Body of pancreas (tissue), 4 donors: Measurements from ENCODE around the gene KDM4C. TPM values are rescaled to one million over a fixed set of nuclear protein-coding genes. Genes with fewer than 3 reads are reported as not detected.

Experiments used
- ATAC-seq: fragments of 150-250 bp; one replicate; pipeline ENCODE4 v1.9.1; 2016
- DNase-seq, 4 donors: peaks; one replicate each; pipeline ENCODE4 v3.0.0-alpha.2; 2019
- H3K27ac ChIP-seq, 4 donors: fragments of 200-600 bp; sonication (generic); 1 replicate in 3 of 4; 2 replicates in 1 of 4; pipeline versions ENCODE4 v1.5.1 to v1.6.1; 2016 to 2019; ENCODE audit warnings: mild to moderate bottlenecking in 1 of 4, mixed read lengths in 1 of 4, moderate library complexity in 1 of 4
- H3K27me3 ChIP-seq, 2 donors: fragments of 200-600 bp; sonication (generic); one replicate each; pipeline ENCODE4 v1.6.0; 2016; ENCODE audit warnings: mild to moderate bottlenecking in 1 of 2
- H3K36me3 ChIP-seq, 2 donors: fragments of 200-600 bp; sonication (generic); replicated peaks in 1 of 2; 2 replicates each; pipeline ENCODE4 v1.5.1; 2016; ENCODE audit warnings: low read depth in 2 of 2; ENCODE audit not compliant: insufficient read depth in 1 of 2
- H3K4me1 ChIP-seq: fragments of 200-600 bp; sonication (generic); one replicate; pipeline ENCODE4 v1.6.0; 2016
- H3K4me3 ChIP-seq, 2 donors: fragments of 200-600 bp; sonication (generic); 1 replicate in 1 of 2; 2 replicates in 1 of 2; pipeline ENCODE4 v1.5.1; 2016 to 2019
- H3K9me3 ChIP-seq, 3 donors: fragments of 200-600 bp; sonication (generic); 1 replicate in 2 of 3; 2 replicates in 1 of 3; pipeline ENCODE4 v1.5.1; 2016
- CTCF ChIP-seq, 7 experiments: fragments of 450-650 bp in 4 of 7; fragments of 200-600 bp in 3 of 7; sonication (generic) in 3 of 7; IDR thresholded peaks; one replicate each; pipeline ENCODE4 v1.5.1; 2016 to 2019; ENCODE audit warnings: antibody characterized with exemption in 7 of 7
- POLR2A ChIP-seq, 3 donors: fragments of 450-650 bp; IDR thresholded peaks; one replicate each; pipeline ENCODE4 v1.6.1; 2016; ENCODE audit warnings: antibody characterized with exemption in 3 of 3, mild to moderate bottlenecking in 2 of 3
- WGBS, 2 donors: methylation state at CpG; one replicate each; pipeline ENCODE4 v1.1.5; 2017; 5-methylcytosine and 5-hydroxymethylcytosine counted together
- intact Hi-C: fragments of 100-400 bp; cut with DNase I; formaldehyde crosslinking; loops from one replicate; pipeline ENCODE4 v1.15.1; 2023
- total RNA-seq, 2 donors: library from RNA; depleted of rRNA; stranded (reverse); fragments of >200 nt; gene quantifications; one replicate each; pipeline ENCODE4 v1.1.0, GENCODE V29; 2016

KDM4C gene
- total RNA-seq, 2 donors from 2014 or later = 40.5 to 48.5 TPM

- intact Hi-C loops = no loop called here
- H3K4me3 ChIP-seq = no peak overlapping the region
- no peaks in the 10 kb centered on the region for H3K36me3 ChIP-seq
- TF ChIP-seq CTCF (IDR thresholded peaks at IDR 0.05) = no peak
- TF ChIP-seq POLR2A (IDR thresholded peaks at IDR 0.05) = no peak
- no peak for ATAC-seq
- peaks cover 35% of the 10 kb centered on the region for H3K4me1 ChIP-seq
- H3K27ac ChIP-seq = no peak overlapping the region
- DNase-seq = no peak
- no peaks in the 10 kb centered on the region for H3K9me3 ChIP-seq
- H3K27me3 ChIP-seq = no peaks in the 10 kb centered on the region
- WGBS, 2 donors = 41 to 54% methylated on average over 5 of the region's 5 CpGs
Measured at GRCh38 chr9:6959270-6960000, 201.7 kb downstream of the KDM4C start.

GRCh38 chr9:6960777-6961176, 203.0 kb downstream of the KDM4C start:
- ATAC-seq (no peak), DNase-seq (no peak)
- Histone ChIP-seq H3K36me3 (no peaks in the 10 kb centered on the region), H3K27me3 (no peaks in the 10 kb centered on the region), H3K4me3 (no peak overlapping the region), H3K27ac (no peak overlapping the region), H3K9me3 (no peaks in the 10 kb centered on the region), H3K4me1 (peaks cover 25% of the 10 kb centered on the region)
- intact Hi-C loops = no loop called here
- WGBS, 2 donors = 97 to 98% methylated on average over 3 of the region's 3 CpGs
- no peak for TF ChIP-seq CTCF (IDR thresholded peaks at IDR 0.05)
- no peak for TF ChIP-seq POLR2A (IDR thresholded peaks at IDR 0.05)

GRCh38 chr9:6961845-6962522, 204.2 kb downstream of the KDM4C start:
- peaks cover 13% of the 10 kb centered on the region for H3K4me1 ChIP-seq
- H3K9me3 ChIP-seq = no peaks in the 10 kb centered on the region
- TF ChIP-seq POLR2A (IDR thresholded peaks at IDR 0.05) (no peak), CTCF (IDR thresholded peaks at IDR 0.05) (no peak)
- no peaks in the 10 kb centered on the region for H3K27me3 ChIP-seq
- DNase-seq = no peak
- intact Hi-C loops = no loop called here
- no peak overlapping the region for H3K27ac ChIP-seq
- no peaks in the 10 kb centered on the region for H3K36me3 ChIP-seq
- no peak overlapping the region for H3K4me3 ChIP-seq
- WGBS, 2 donors = 68 to 69% methylated on average over 5 of the region's 5 CpGs
- ATAC-seq = no peak

- intact Hi-C loops = no loop called here
- WGBS, 2 donors = 100% methylated on average over 1 of the region's 1 CpG
Measured at GRCh38 chr9:6965566-6965965, 207.8 kb downstream of the KDM4C start.

More at GRCh38 chr9:6965566-6965965, 207.8 kb downstream of the KDM4C start:
- Histone ChIP-seq H3K4me1 (no peaks in the 10 kb centered on the region), H3K9me3 (no peaks in the 10 kb centered on the region), H3K27me3 (no peaks in the 10 kb centered on the region), H3K4me3 (no peak overlapping the region), H3K27ac (no peak overlapping the region), H3K36me3 (no peaks in the 10 kb centered on the region)
- DNase-seq (no peak), ATAC-seq (no peak)
- TF ChIP-seq POLR2A (IDR thresholded peaks at IDR 0.05) (no peak), CTCF (IDR thresholded peaks at IDR 0.05) (no peak)
